Erythroblast (primary cell): ENCODE results near the gene SNED1.

Source experiments
- GATA1 ChIP-seq: IDR thresholded peaks from 2 replicates; pipeline ENCODE4 v1.6.1; 2011; ENCODE audit warnings: low read depth, mild to moderate bottlenecking, control low read depth, low read length, moderate library complexity
- POLR2A ChIP-seq: IDR thresholded peaks from 2 replicates; pipeline ENCODE4 v1.6.1; 2011; ENCODE audit warnings: mild to moderate bottlenecking, low read length

GRCh38 chr2:241052677-241053360 is 54.4 kb downstream of the SNED1 start:
- TF ChIP-seq GATA1 (no peak), POLR2A (no peak)
